SK-N-SH (cell line): ENCODE data around the gene MTF1. TPM values are rescaled to one million over a fixed set of nuclear protein-coding genes. Genes with fewer than 3 reads are reported as not detected.

Experiments
- CTCF ChIA-PET: fragments of 300-600, 350-600 bp; formaldehyde crosslinking; extraction: SDS; loops from one replicate; lab custom pipeline; 2021; lab: Yijun Ruan, JAX
- POLR2A ChIA-PET: fragments of 350-600 bp; sonication (Branson Sonifier 250); formaldehyde crosslinking; extraction: SDS; loops from one replicate; lab custom pipeline; 2020; ENCODE audit warnings: antibody characterized with exemption, inconsistent platforms; lab: Yijun Ruan, JAX
- DNase-seq: peaks from one replicate; pipeline ENCODE4 v3.0.0; 2012
- H2AFZ ChIP-seq: fragments of 200-600 bp; sonication (generic); 2 replicates; pipeline ENCODE4 v1.8.1; 2016; ENCODE audit warnings: antibody characterized with exemption, mild to moderate bottlenecking, low read depth
- H3F3A ChIP-seq: fragments of 200-600 bp; sonication (generic); replicated peaks from 2 replicates; pipeline ENCODE3; 2016; ENCODE audit warnings: antibody characterized with exemption, mild to moderate bottlenecking; ENCODE audit not compliant: insufficient read depth
- H3K27ac ChIP-seq, 2 experiments: fragments of 200-500 bp in 1 of 2; fragments of 200-600 bp in 1 of 2; sonication (Bioruptor generic) in 1 of 2; sonication (generic), shearing (Covaris generic) in 1 of 2; 2 replicates each; pipeline versions ENCODE4 v1.5.1 to v1.6.1; 2014 to 2016; ENCODE audit warnings: low read depth in 2 of 2, inconsistent platforms in 1 of 2, low read length in 1 of 2, mild to moderate bottlenecking in 1 of 2, mixed read lengths in 1 of 2
- H3K27me3 ChIP-seq: fragments of 200-600 bp; sonication (generic), shearing (Covaris generic); 2 replicates; pipeline ENCODE4 v1.6.1; 2016; ENCODE audit warnings: mixed run types; ENCODE audit not compliant: insufficient read depth
- H3K36me3 ChIP-seq, 2 experiments: fragments of 200-500 bp in 1 of 2; fragments of 200-600 bp in 1 of 2; sonication (Bioruptor generic) in 1 of 2; sonication (generic) in 1 of 2; replicated peaks in 1 of 2; 2 replicates each; pipeline versions ENCODE3 to v1.5.1; 2014 to 2016; ENCODE audit warnings: low read length in 1 of 2, mild to moderate bottlenecking in 1 of 2; ENCODE audit not compliant: insufficient read depth in 2 of 2, control insufficient read depth in 1 of 2
- H3K4me1 ChIP-seq, 2 experiments: fragments of 200-500 bp in 1 of 2; fragments of 200-600 bp in 1 of 2; sonication (Bioruptor generic) in 1 of 2; sonication (generic), shearing (Covaris generic) in 1 of 2; 2 replicates each; pipeline versions ENCODE4 v1.5.1 to v1.6.1; 2014 to 2016; ENCODE audit warnings: low read depth in 1 of 2, low read length in 1 of 2, mixed run types in 1 of 2; ENCODE audit not compliant: insufficient read depth in 2 of 2, control insufficient read depth in 1 of 2
- H3K4me2 ChIP-seq: fragments of 200-600 bp; sonication (generic), shearing (Covaris generic); 2 replicates; pipeline ENCODE4 v1.6.1; 2017; ENCODE audit warnings: mixed run types
- H3K4me3 ChIP-seq, 2 experiments: fragments of 200-500 bp in 1 of 2; fragments of 200-600 bp in 1 of 2; sonication (Bioruptor generic) in 1 of 2; sonication (generic), shearing (Covaris generic) in 1 of 2; 2 replicates each; pipeline versions ENCODE4 v1.5.1 to v1.8.1; 2014 to 2016; ENCODE audit warnings: low read depth in 2 of 2, inconsistent platforms in 1 of 2, low read length in 1 of 2, mild to moderate bottlenecking in 1 of 2, mixed read lengths in 1 of 2, moderate library complexity in 1 of 2
- H3K79me2 ChIP-seq: fragments of 200-600 bp; sonication (generic); 2 replicates; pipeline ENCODE4 v1.8.1; 2017; ENCODE audit warnings: mild to moderate bottlenecking; ENCODE audit not compliant: insufficient read depth
- H3K9ac ChIP-seq: fragments of 200-600 bp; sonication (generic); 2 replicates; pipeline ENCODE4 v1.6.1; 2017; ENCODE audit warnings: mixed run types
- H3K9me2 ChIP-seq: fragments of 200-600 bp; sonication (generic); 2 replicates; pipeline ENCODE4 v1.6.1; 2017; ENCODE audit warnings: mixed run types
- H3K9me3 ChIP-seq: fragments of 200-600 bp; sonication (generic); 2 replicates; pipeline ENCODE4 v1.6.1; 2017; ENCODE audit warnings: mixed run types, mild to moderate bottlenecking, moderate library complexity
- H4K20me1 ChIP-seq: fragments of 200-600 bp; sonication (generic); 2 replicates; pipeline ENCODE4 v1.6.1; 2017; ENCODE audit warnings: mild to moderate bottlenecking, mixed run types; ENCODE audit not compliant: insufficient read depth
- CTCF ChIP-seq: fragments of 200-600 bp; sonication (generic); IDR thresholded peaks from 2 replicates; pipeline ENCODE4 v1.6.1; 2017; ENCODE audit warnings: antibody characterized with exemption, mild to moderate bottlenecking, moderate library complexity
- ELF1 ChIP-seq: IDR thresholded peaks from 2 replicates; pipeline ENCODE4 v1.4.0; 2012
- EZH2phosphoT487 ChIP-seq: fragments of 200-600 bp; sonication (generic); IDR thresholded peaks from 2 replicates; pipeline ENCODE4 v1.6.1; 2017; ENCODE audit warnings: low read depth, mixed run types, mild to moderate bottlenecking, antibody characterized with exemption, moderate library complexity, borderline replicate concordance
- FOSL2 ChIP-seq: IDR thresholded peaks from 2 replicates; pipeline ENCODE4 v1.4.0; 2012; ENCODE audit warnings: low read depth, mild to moderate bottlenecking, moderate library complexity, borderline replicate concordance
- FOXJ3 ChIP-seq: sonication (generic); formaldehyde crosslinking; IDR thresholded peaks from 2 replicates; pipeline ENCODE4 v1.5.1; 2020; ENCODE audit warnings: mild to moderate bottlenecking, missing genetic modification reagents
- GABPA ChIP-seq: IDR thresholded peaks from 2 replicates; pipeline ENCODE4 v1.4.0; 2012; ENCODE audit warnings: low read depth, mild to moderate bottlenecking
- IRF3 ChIP-seq: fragments of 150-350 bp; IDR thresholded peaks from 2 replicates; pipeline ENCODE4 v1.6.1; 2016; ENCODE audit warnings: mild to moderate bottlenecking, low read depth, low read length
- MAX ChIP-seq: IDR thresholded peaks from 2 replicates; pipeline ENCODE4 v1.4.0; 2012; ENCODE audit warnings: low read depth
- MXI1 ChIP-seq: IDR thresholded peaks from 2 replicates; pipeline ENCODE4 v1.6.1; 2012; ENCODE audit warnings: mild to moderate bottlenecking, low read depth, low read length, improper control_type of control experiment
- NRF1 ChIP-seq: IDR thresholded peaks from 2 replicates; pipeline ENCODE4 v1.6.1; 2012; ENCODE audit warnings: low read depth, mild to moderate bottlenecking, low read length
- PBX3 ChIP-seq: IDR thresholded peaks from 2 replicates; pipeline ENCODE4; 2012
- RAD21 ChIP-seq: IDR thresholded peaks from 2 replicates; pipeline ENCODE4 v1.6.1; 2012; ENCODE audit warnings: mild to moderate bottlenecking, low read length
- RXRA ChIP-seq: IDR thresholded peaks from 2 replicates; pipeline ENCODE4 v1.4.0; 2012; ENCODE audit warnings: low read depth, mild to moderate bottlenecking, borderline replicate concordance
- SIN3A ChIP-seq: IDR thresholded peaks from 2 replicates; pipeline ENCODE4 v1.6.1; 2012; ENCODE audit warnings: low read depth, mild to moderate bottlenecking, low read length, moderate library complexity, borderline replicate concordance
- SMC3 ChIP-seq: IDR thresholded peaks from 2 replicates; pipeline ENCODE4 v1.6.1; 2012; ENCODE audit warnings: low read depth, low read length, improper control_type of control experiment
- TCF12 ChIP-seq: IDR thresholded peaks from 2 replicates; pipeline ENCODE4 v1.4.0; 2012
- TEAD4 ChIP-seq: IDR thresholded peaks from 2 replicates; pipeline ENCODE4 v1.4.0; 2012; ENCODE audit warnings: mild to moderate bottlenecking, borderline replicate concordance; ENCODE audit not compliant: insufficient read depth
- USF2 ChIP-seq: fragments of 150-350 bp; IDR thresholded peaks from 2 replicates; pipeline ENCODE4 v1.6.1; 2017; ENCODE audit warnings: antibody characterized with exemption, low read length, low read depth, borderline replicate concordance
- ZBTB33 ChIP-seq: IDR thresholded peaks from 2 replicates; pipeline ENCODE4 v1.4.0; 2012; ENCODE audit warnings: low read depth, borderline replicate concordance
- WGBS: methylation state at CpG from one replicate; pipeline ENCODE4 v1.1.6; 2017; ENCODE audit warnings: low lambda C conversion rate; 5-methylcytosine and 5-hydroxymethylcytosine counted together
- polyA plus RNA-seq, 3 experiments: library from polyadenylated mRNA; depleted of rRNA; stranded (reverse); fragments of >200 nt; gene quantifications; 2 replicates each; pipeline ENCODE4 v1.2.3, GENCODE V29; 2012

MTF1 gene
- polyA plus RNA-seq, 1 of the 3 experiments (the other 2 are of a cell fraction) = 5.0 TPM

GRCh38 chr1:37867784-37868183, 8.4 kb upstream of the MTF1 start:
- CTCF ChIA-PET = interaction anchor here (0.9 kb wide), 1 partner anchor 18 kb away, joined by 3 read pairs; no protein-coding TSS in a partner anchor
- no peaks in the 10 kb centered on the region for H3K27me3 ChIP-seq
- H3K36me3 ChIP-seq = peaks cover 37 to 41% of the 10 kb centered on the region in 2 experiments
- POLR2A ChIA-PET = no interaction called here
- no peak overlapping the region for H3K27ac ChIP-seq
- no peaks in the 10 kb centered on the region for H3K79me2 ChIP-seq
- no peak overlapping the region for H2AFZ ChIP-seq
- H4K20me1 ChIP-seq = no peaks in the 10 kb centered on the region
- no peaks in the 10 kb centered on the region for H3F3A ChIP-seq
- H3K4me1 ChIP-seq = no peaks in the 10 kb centered on the region
- H3K9me2 ChIP-seq = no peaks in the 10 kb centered on the region
- H3K4me2 ChIP-seq = no peak overlapping the region
- TF ChIP-seq TCF12 = no peak
- no peak for TF ChIP-seq ELF1
- TF ChIP-seq USF2 = no peak
- no peak for TF ChIP-seq EZH2phosphoT487
- no peak for TF ChIP-seq GABPA
- TF ChIP-seq RXRA = no peak
- no peak for TF ChIP-seq TEAD4
- TF ChIP-seq IRF3 = no peak
- no peak for TF ChIP-seq RAD21
- TF ChIP-seq SIN3A = no peak
- no peak for TF ChIP-seq SMC3
- TF ChIP-seq MXI1 = no peak
- no peak for TF ChIP-seq NRF1
- no peak for TF ChIP-seq FOSL2
- no peak for TF ChIP-seq ZBTB33
- TF ChIP-seq FOXJ3 = no peak
- no peak for TF ChIP-seq PBX3
- no peak for TF ChIP-seq CTCF
- no peak for TF ChIP-seq MAX
- DNase-seq = peak; percentile 20
- H3K9me3 ChIP-seq = no peaks in the 10 kb centered on the region
- no peak overlapping the region for H3K9ac ChIP-seq
- H3K4me3 ChIP-seq = no peak overlapping the region
- whole genome bisulfite sequencing = 96% methylated on average over 4 of the region's 6 CpGs
